Panc1 (cell line): ENCODE results near the gene CCDC14. TPM values are rescaled to one million over a fixed set of nuclear protein-coding genes. Genes with fewer than 3 reads are reported as not detected.
"Not testable (repeated sequence)": the region's sequence is repeated elsewhere in the genome, so short reads cannot be mapped to it uniquely, and the experiment has no call there.

ENCODE experiments used
- ATAC-seq: fragments of 200-7000 bp; cut with Tn5 transposase; 2 replicates; pipeline ENCODE4 v1.9.1; 2020; ENCODE audit warnings: mild to moderate bottlenecking, moderate library complexity
- BruUV-seq: library from RNA; stranded (reverse); fragments of 400-500 nt; replicated peaks from 2 replicates; lab custom pipeline; 2021; lab: Mats Ljungman, UMichigan
- CTCF ChIA-PET: fragments of 300-600 bp; sonication (Branson Sonifier 250); formaldehyde crosslinking; loops from one replicate; lab custom pipeline; 2022; ENCODE audit warnings: antibody characterized with exemption; lab: Charles Lee
- POLR2A ChIA-PET: fragments of 300-600 bp; sonication (Branson Sonifier 250); formaldehyde crosslinking; loops from one replicate; lab custom pipeline; 2022; ENCODE audit warnings: antibody characterized with exemption; lab: Charles Lee
- DNase-seq: peaks from one replicate; pipeline ENCODE4 v3.0.0-alpha.2; 2010; ENCODE audit warnings: low read depth, low spot score
- H3K27ac ChIP-seq: 2 replicates; pipeline ENCODE4 v1.5.1; 2011; ENCODE audit warnings: mild to moderate bottlenecking, low read length, inconsistent platforms
- H3K27me3 ChIP-seq: fragments of 200-500 bp; sonication (Bioruptor generic); 2 replicates; pipeline ENCODE4 v1.6.0; 2014; ENCODE audit warnings: low read length, inconsistent platforms; ENCODE audit not compliant: control insufficient read depth, insufficient read depth
- H3K36me3 ChIP-seq: fragments of 200-500 bp; sonication (Bioruptor generic); 2 replicates; pipeline ENCODE4 v1.5.1; 2014; ENCODE audit warnings: inconsistent platforms, mild to moderate bottlenecking, low read length, moderate library complexity; ENCODE audit not compliant: control insufficient read depth, insufficient read depth
- H3K4me1 ChIP-seq: 2 replicates; pipeline ENCODE4 v1.5.1; 2011; ENCODE audit warnings: inconsistent platforms, mild to moderate bottlenecking, low read length, moderate library complexity; ENCODE audit not compliant: control insufficient read depth, insufficient read depth
- H3K4me3 ChIP-seq, 2 experiments: 2 replicates each; pipeline ENCODE4 v1.5.1; 2011 to 2012; ENCODE audit warnings: low read depth in 2 of 2, low read length in 2 of 2, mild to moderate bottlenecking in 2 of 2, inconsistent platforms in 1 of 2, moderate library complexity in 1 of 2
- H3K9me3 ChIP-seq: fragments of 200-500 bp; sonication (Bioruptor generic); 2 replicates; pipeline ENCODE4 v1.5.1; 2014; ENCODE audit warnings: low read depth, mild to moderate bottlenecking, inconsistent platforms, low read length, moderate library complexity; ENCODE audit not compliant: control insufficient read depth, insufficient read depth
- POLR2AphosphoS5 ChIP-seq: IDR thresholded peaks from 2 replicates; pipeline ENCODE4 v1.6.1; 2012; ENCODE audit warnings: mild to moderate bottlenecking, low read depth, low read length, moderate library complexity
- SIN3A ChIP-seq: IDR thresholded peaks from 2 replicates; pipeline ENCODE4 v1.6.1; 2012; ENCODE audit warnings: low read depth, mild to moderate bottlenecking, low read length, moderate library complexity, borderline replicate concordance; ENCODE audit not compliant: insufficient read depth
- TCF7L2 ChIP-seq: IDR thresholded peaks from 2 replicates; pipeline ENCODE4 v1.6.1; 2011; ENCODE audit warnings: mild to moderate bottlenecking, low read depth, low read length, inconsistent platforms
- in situ Hi-C: cut with HindIII; loops from 2 replicates; pipeline ENCODE4 v1.10.0; 2016; ENCODE audit warnings: low sequenced_read_pairs, low pct_unique_long_range_greater_than_20kb
- intact Hi-C: fragments of 100-400 bp; cut with micrococcal nuclease; formaldehyde crosslinking; loops from one replicate; pipeline ENCODE4 v1.10.0; 2022; ENCODE audit not compliant: unreplicated experiment
- total RNA-seq: library from RNA; stranded (reverse); gene quantifications from one replicate; pipeline ENCODE4 v1.2.1, GENCODE V29; 2021; ENCODE audit not compliant: unreplicated experiment
- TF ChIP-seq, protein P1 (sequence below), 2 experiments: IDR thresholded peaks; 2 replicates each; pipeline ENCODE4 v1.6.1; 2011 to 2012; ENCODE audit warnings: low read depth in 2 of 2, control low read depth in 1 of 2, low read length in 1 of 2, mild to moderate bottlenecking in 1 of 2, moderate library complexity in 1 of 2; ENCODE audit not compliant: insufficient read depth in 1 of 2
- TF ChIP-seq, protein P2 (sequence below): fragments of 450-650 bp; IDR thresholded peaks from 2 replicates; pipeline ENCODE4 v1.5.1; 2017; ENCODE audit warnings: mild to moderate bottlenecking

The CCDC14 gene
- total RNA-seq, 1 experiment from 2014 or later = 57.7 TPM

DNA sequence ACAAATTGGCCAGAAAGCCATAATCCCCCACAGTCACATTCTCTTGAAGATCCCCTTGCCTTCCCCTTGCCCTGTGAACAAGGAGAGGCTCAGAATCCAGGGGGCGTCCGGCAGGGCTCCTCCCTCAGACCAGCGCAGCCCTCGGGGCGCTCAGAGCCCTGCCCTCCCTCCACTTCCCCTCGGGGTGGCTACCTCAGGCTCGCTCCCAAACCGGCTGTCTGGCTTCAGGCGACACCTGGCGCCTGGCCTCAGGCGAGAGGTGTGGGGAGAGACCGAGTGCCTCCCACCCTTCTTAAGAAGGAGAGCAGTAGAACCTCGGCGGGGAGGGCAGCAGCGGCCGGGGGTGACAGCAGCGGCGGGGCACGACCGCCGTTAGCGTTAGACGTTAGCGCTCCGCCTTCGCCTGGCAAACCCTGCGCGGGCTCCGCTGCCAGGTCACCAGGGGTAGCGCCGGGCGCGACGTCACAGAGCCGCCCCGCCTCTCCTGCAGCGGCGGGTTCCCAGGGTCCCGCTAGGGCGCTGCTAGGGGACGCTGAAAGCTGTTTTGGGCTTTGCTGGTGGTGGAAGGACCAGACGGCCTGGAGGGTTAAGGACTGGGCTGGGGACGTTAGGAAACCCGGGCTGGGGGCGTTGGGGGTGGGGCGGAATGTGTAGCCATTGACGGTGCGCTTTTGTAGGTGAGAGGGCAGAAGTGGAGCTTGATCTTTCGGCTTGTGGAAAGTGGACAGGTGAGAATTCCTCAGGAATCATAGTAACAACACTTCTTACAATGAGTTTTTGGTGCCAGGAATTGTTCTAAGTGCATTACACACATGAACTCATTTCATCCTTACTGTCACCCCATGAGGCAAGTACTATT lies 30.9 kb upstream of the CCDC14 start, which contains the start of gene ROPN1:
Gene ROPN1 (minus strand): TSS at position 395 of the 859 bp plus-strand sequence. CDS start 11,643 bp downstream, outside the sequence.
- H3K4me3 ChIP-seq = 0 out of 4 replicates have a peak within 1 kb of the TSS, but pooled peaks of 1 of the 2 experiments have one; percentile 23
- DNase-seq, POLR2A ChIA-PET, intact Hi-C loops, CTCF ChIA-PET, BruUV-seq, in situ Hi-C loops, H3K27ac ChIP-seq, H3K36me3 ChIP-seq, H3K9me3 ChIP-seq, H3K4me1 ChIP-seq: not testable (repeated sequence)
- H3K27me3 ChIP-seq = peaks cover 39% of the 10 kb centered on the region
- ATAC-seq = peak; percentile 95

DNA sequence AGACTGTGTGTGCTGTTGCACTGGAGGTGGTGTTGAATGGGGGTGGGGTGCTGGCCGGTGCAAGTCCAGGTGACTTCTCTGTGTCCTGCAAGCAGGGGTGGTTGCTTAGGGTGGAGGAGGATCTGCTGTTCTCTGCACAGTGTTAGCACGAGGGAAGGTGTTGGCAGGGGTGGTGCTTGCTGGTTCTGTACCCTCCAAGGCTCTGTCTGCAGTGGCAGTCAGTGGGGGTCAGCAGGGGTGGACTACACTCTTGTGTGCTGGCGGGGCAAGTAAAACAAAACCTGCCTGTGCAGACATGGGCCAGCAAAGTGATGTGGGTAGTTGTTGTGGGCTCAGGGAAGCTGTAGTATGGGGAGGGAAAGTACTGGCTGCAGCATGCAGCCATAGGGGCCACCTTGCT lies 25.4 kb upstream of the CCDC14 start:
- ATAC-seq (no peak), DNase-seq (no peak)
- in situ Hi-C loops = no loop called here
- POLR2A ChIA-PET = no interaction called here
- BruUV-seq = no TSS peak
- intact Hi-C loops = loop anchor here (10.0 kb wide), 1 partner anchor 262 kb away; no protein-coding TSS in a partner anchor
- Histone ChIP-seq H3K9me3 (no peaks in the 10 kb centered on the region), H3K36me3 (no peaks in the 10 kb centered on the region), H3K4me3 (no peak overlapping the region), H3K27me3 (peaks cover 61% of the 10 kb centered on the region), H3K27ac (no peak overlapping the region), H3K4me1 (no peaks in the 10 kb centered on the region)
- CTCF ChIA-PET = no interaction called here
- TF ChIP-seq TCF7L2 (no peak), POLR2AphosphoS5 (no peak), SIN3A (no peak)
- TF ChIP-seq, protein P1, sequence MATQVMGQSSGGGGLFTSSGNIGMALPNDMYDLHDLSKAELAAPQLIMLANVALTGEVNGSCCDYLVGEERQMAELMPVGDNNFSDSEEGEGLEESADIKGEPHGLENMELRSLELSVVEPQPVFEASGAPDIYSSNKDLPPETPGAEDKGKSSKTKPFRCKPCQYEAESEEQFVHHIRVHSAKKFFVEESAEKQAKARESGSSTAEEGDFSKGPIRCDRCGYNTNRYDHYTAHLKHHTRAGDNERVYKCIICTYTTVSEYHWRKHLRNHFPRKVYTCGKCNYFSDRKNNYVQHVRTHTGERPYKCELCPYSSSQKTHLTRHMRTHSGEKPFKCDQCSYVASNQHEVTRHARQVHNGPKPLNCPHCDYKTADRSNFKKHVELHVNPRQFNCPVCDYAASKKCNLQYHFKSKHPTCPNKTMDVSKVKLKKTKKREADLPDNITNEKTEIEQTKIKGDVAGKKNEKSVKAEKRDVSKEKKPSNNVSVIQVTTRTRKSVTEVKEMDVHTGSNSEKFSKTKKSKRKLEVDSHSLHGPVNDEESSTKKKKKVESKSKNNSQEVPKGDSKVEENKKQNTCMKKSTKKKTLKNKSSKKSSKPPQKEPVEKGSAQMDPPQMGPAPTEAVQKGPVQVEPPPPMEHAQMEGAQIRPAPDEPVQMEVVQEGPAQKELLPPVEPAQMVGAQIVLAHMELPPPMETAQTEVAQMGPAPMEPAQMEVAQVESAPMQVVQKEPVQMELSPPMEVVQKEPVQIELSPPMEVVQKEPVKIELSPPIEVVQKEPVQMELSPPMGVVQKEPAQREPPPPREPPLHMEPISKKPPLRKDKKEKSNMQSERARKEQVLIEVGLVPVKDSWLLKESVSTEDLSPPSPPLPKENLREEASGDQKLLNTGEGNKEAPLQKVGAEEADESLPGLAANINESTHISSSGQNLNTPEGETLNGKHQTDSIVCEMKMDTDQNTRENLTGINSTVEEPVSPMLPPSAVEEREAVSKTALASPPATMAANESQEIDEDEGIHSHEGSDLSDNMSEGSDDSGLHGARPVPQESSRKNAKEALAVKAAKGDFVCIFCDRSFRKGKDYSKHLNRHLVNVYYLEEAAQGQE (IDR thresholded peaks at IDR 0.05; ENCODE audit: insufficient read depth in 1 of 2, low read depth in 2 of 2, low read length in 1 of 2) = no peak
- TF ChIP-seq, protein P2, sequence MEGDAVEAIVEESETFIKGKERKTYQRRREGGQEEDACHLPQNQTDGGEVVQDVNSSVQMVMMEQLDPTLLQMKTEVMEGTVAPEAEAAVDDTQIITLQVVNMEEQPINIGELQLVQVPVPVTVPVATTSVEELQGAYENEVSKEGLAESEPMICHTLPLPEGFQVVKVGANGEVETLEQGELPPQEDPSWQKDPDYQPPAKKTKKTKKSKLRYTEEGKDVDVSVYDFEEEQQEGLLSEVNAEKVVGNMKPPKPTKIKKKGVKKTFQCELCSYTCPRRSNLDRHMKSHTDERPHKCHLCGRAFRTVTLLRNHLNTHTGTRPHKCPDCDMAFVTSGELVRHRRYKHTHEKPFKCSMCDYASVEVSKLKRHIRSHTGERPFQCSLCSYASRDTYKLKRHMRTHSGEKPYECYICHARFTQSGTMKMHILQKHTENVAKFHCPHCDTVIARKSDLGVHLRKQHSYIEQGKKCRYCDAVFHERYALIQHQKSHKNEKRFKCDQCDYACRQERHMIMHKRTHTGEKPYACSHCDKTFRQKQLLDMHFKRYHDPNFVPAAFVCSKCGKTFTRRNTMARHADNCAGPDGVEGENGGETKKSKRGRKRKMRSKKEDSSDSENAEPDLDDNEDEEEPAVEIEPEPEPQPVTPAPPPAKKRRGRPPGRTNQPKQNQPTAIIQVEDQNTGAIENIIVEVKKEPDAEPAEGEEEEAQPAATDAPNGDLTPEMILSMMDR = no peak

DNA sequence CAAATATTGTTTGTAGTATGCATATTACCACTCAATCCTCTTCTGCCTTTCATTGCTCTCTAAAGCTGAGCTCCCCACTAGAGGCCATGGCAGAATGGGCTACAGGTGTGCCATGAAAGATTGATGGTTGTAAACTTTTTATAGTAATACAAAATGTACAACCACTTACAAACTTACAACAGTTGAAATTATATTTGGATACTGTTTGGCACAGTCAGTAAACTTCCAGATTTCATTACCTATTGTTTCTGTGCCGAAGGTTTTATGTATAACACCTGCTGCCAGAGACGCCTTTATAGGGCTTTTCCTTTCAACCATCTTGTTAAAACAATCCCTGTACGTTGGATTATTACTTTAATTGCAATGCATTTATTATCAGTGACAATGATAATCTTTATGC lies 23.9 kb upstream of the CCDC14 start:
- no peak for DNase-seq
- Histone ChIP-seq H3K9me3 (no peaks in the 10 kb centered on the region), H3K4me3 (no peak overlapping the region), H3K4me1 (peaks cover 3% of the 10 kb centered on the region; the same call in 1 of the 2 replicates), H3K27me3 (peaks cover 60% of the 10 kb centered on the region), H3K36me3 (no peaks in the 10 kb centered on the region), H3K27ac (no peak overlapping the region)
- ATAC-seq = no peak
- in situ Hi-C loops = no loop called here
- POLR2A ChIA-PET = no interaction called here
- CTCF ChIA-PET = no interaction called here
- BruUV-seq = no TSS peak
- intact Hi-C loops = loop anchor here (10.0 kb wide), 1 partner anchor 260 kb away; no protein-coding TSS in a partner anchor
- TF ChIP-seq TCF7L2 = no peak
- TF ChIP-seq, protein P1 (IDR thresholded peaks at IDR 0.05; ENCODE audit: insufficient read depth in 1 of 2, low read depth in 2 of 2, low read length in 1 of 2) = no peak
- TF ChIP-seq SIN3A = no peak
- TF ChIP-seq, protein P2 = no peak
- no peak for TF ChIP-seq POLR2AphosphoS5
